Measurements from ENCODE around the gene CABCOCO1. TPM values are rescaled to one million over a fixed set of nuclear protein-coding genes. Genes with fewer than 3 reads are reported as not detected.

Gene CABCOCO1
- total and polyA plus RNA-seq, 9 of the 15 experiments (the other 6 are each of a cell fraction or from before 2014, with no cell fraction given) = 0.04 TPM; not detected in 8

DNA sequence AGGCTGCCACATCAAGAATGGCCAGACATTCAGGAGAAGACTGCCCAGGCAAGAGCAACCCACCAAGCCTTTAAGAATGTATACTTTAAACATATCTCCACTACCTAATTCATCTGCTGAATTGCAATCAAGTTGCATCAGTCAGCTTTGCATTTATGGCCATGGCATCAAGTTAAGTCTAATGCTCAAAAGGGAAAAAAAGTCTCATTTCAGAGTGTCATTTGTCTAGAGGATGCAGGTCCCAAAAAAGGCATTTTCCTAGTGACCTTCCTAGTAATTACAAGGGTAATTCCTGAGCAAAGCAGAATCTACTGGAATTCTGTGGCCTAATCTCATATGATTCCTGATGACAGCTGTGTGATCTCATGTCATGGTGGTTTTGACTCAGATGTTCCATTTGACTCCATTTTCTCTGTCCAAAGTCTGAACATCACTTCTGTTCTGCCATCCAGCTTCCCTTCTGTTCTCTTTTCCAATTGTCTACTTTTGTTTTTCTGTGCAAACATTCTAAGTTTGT is 7.3 kb upstream of the CABCOCO1 start (continued):
- no peak for TF ChIP-seq IFI16 (CRISPR knock-in tag; IDR thresholded peaks at IDR 0.05)
- no peak for TF ChIP-seq HLTF (IDR thresholded peaks at IDR 0.05)
- TF ChIP-seq, protein P1, sequence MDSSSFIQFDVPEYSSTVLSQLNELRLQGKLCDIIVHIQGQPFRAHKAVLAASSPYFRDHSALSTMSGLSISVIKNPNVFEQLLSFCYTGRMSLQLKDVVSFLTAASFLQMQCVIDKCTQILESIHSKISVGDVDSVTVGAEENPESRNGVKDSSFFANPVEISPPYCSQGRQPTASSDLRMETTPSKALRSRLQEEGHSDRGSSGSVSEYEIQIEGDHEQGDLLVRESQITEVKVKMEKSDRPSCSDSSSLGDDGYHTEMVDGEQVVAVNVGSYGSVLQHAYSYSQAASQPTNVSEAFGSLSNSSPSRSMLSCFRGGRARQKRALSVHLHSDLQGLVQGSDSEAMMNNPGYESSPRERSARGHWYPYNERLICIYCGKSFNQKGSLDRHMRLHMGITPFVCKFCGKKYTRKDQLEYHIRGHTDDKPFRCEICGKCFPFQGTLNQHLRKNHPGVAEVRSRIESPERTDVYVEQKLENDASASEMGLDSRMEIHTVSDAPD (CRISPR knock-in tag; IDR thresholded peaks at IDR 0.05) = no peak
- TF ChIP-seq, protein P2, sequence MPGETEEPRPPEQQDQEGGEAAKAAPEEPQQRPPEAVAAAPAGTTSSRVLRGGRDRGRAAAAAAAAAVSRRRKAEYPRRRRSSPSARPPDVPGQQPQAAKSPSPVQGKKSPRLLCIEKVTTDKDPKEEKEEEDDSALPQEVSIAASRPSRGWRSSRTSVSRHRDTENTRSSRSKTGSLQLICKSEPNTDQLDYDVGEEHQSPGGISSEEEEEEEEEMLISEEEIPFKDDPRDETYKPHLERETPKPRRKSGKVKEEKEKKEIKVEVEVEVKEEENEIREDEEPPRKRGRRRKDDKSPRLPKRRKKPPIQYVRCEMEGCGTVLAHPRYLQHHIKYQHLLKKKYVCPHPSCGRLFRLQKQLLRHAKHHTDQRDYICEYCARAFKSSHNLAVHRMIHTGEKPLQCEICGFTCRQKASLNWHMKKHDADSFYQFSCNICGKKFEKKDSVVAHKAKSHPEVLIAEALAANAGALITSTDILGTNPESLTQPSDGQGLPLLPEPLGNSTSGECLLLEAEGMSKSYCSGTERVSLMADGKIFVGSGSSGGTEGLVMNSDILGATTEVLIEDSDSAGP (CRISPR knock-in tag; IDR thresholded peaks at IDR 0.05) = no peak
- TF ChIP-seq ILK (tag; IDR thresholded peaks at IDR 0.05; ENCODE audit: borderline replicate concordance, low read depth) = 0 out of 2 replicates have a peak, but pooled peaks have one; percentile 24
- TF ChIP-seq ZNF507 (tag; conservative IDR thresholded peaks at IDR 0.05) = no peak
- TF ChIP-seq PYGO2 (tag; IDR thresholded peaks at IDR 0.05) = 0 out of 2 replicates have a peak, but pooled peaks have one; percentile 21
- TF ChIP-seq, protein P3, sequence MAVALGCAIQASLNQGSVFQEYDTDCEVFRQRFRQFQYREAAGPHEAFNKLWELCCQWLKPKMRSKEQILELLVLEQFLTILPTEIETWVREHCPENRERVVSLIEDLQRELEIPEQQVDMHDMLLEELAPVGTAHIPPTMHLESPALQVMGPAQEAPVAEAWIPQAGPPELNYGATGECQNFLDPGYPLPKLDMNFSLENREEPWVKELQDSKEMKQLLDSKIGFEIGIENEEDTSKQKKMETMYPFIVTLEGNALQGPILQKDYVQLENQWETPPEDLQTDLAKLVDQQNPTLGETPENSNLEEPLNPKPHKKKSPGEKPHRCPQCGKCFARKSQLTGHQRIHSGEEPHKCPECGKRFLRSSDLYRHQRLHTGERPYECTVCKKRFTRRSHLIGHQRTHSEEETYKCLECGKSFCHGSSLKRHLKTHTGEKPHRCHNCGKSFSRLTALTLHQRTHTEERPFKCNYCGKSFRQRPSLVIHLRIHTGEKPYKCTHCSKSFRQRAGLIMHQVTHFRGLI (CRISPR knock-in tag; IDR thresholded peaks at IDR 0.05) = 0 out of 2 replicates have a peak, but pooled peaks have one; percentile 41
- TF ChIP-seq, protein P4, sequence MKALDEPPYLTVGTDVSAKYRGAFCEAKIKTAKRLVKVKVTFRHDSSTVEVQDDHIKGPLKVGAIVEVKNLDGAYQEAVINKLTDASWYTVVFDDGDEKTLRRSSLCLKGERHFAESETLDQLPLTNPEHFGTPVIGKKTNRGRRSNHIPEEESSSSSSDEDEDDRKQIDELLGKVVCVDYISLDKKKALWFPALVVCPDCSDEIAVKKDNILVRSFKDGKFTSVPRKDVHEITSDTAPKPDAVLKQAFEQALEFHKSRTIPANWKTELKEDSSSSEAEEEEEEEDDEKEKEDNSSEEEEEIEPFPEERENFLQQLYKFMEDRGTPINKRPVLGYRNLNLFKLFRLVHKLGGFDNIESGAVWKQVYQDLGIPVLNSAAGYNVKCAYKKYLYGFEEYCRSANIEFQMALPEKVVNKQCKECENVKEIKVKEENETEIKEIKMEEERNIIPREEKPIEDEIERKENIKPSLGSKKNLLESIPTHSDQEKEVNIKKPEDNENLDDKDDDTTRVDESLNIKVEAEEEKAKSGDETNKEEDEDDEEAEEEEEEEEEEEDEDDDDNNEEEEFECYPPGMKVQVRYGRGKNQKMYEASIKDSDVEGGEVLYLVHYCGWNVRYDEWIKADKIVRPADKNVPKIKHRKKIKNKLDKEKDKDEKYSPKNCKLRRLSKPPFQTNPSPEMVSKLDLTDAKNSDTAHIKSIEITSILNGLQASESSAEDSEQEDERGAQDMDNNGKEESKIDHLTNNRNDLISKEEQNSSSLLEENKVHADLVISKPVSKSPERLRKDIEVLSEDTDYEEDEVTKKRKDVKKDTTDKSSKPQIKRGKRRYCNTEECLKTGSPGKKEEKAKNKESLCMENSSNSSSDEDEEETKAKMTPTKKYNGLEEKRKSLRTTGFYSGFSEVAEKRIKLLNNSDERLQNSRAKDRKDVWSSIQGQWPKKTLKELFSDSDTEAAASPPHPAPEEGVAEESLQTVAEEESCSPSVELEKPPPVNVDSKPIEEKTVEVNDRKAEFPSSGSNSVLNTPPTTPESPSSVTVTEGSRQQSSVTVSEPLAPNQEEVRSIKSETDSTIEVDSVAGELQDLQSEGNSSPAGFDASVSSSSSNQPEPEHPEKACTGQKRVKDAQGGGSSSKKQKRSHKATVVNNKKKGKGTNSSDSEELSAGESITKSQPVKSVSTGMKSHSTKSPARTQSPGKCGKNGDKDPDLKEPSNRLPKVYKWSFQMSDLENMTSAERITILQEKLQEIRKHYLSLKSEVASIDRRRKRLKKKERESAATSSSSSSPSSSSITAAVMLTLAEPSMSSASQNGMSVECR (CRISPR knock-in tag; IDR thresholded peaks at IDR 0.05) = no peak
- no peak for TF ChIP-seq RNF2 (IDR thresholded peaks at IDR 0.05)
- no peak for TF ChIP-seq KLF1 (tag; IDR thresholded peaks at IDR 0.05)
- peak; percentile 91; the same call in 1 of the 2 replicates for TF ChIP-seq ZNF589 (CRISPR knock-in tag; IDR thresholded peaks at IDR 0.05; ENCODE audit: low read depth)
- no peak for TF ChIP-seq GATA2 (CRISPR knock-in tag; IDR thresholded peaks at IDR 0.05)
- no peak for TF ChIP-seq ZNF586 (CRISPR knock-in tag; conservative IDR thresholded peaks at IDR 0.05)
- TF ChIP-seq U2AF2 (optimal IDR thresholded peaks at IDR 0.05; ENCODE audit: low read depth, low read length) = no peak

All from K562 (cell line).